Lower lobe of right lung (tissue), 2 donors: ENCODE measurements around the gene KCNJ10. TPM values are rescaled to one million over a fixed set of nuclear protein-coding genes. Genes with fewer than 3 reads are reported as not detected.

Source experiments
- ATAC-seq, 2 donors: fragments of 200-7000 bp; cut with Tn5 transposase; one replicate each; pipeline ENCODE4 v1.9.1; 2020 to 2022; ENCODE audit warnings: mild to moderate bottlenecking in 2 of 2, moderate library complexity in 2 of 2
- DNase-seq: peaks from one replicate; pipeline ENCODE4 v3.0.0-alpha.2; 2020
- H3K27ac ChIP-seq: fragments of 200-600 bp; one replicate; pipeline ENCODE4 v1.8.0; 2022
- H3K27me3 ChIP-seq: fragments of 200-600 bp; one replicate; pipeline ENCODE4 v1.8.0; 2022; ENCODE audit warnings: low read depth
- H3K36me3 ChIP-seq: fragments of 200-600 bp; one replicate; pipeline ENCODE4 v1.8.0; 2022; ENCODE audit warnings: mild to moderate bottlenecking
- H3K4me1 ChIP-seq: fragments of 200-600 bp; one replicate; pipeline ENCODE4 v1.8.0; 2022
- H3K4me3 ChIP-seq: fragments of 200-600 bp; one replicate; pipeline ENCODE4 v1.8.0; 2022; ENCODE audit warnings: mild to moderate bottlenecking
- H3K9me3 ChIP-seq: fragments of 200-600 bp; one replicate; pipeline ENCODE4 v1.8.0; 2022
- CTCF ChIP-seq: fragments of 200-600 bp; IDR thresholded peaks from one replicate; pipeline ENCODE4 v1.8.0; 2022; ENCODE audit warnings: antibody characterized with exemption, mild to moderate bottlenecking
- intact Hi-C: fragments of 100-400 bp; cut with DNase I; formaldehyde crosslinking; loops from one replicate; pipeline ENCODE4 v1.11.0; 2022
- total RNA-seq: library from RNA; stranded (reverse); fragmentation: NEBNext Ultra II Directional; extraction: Animal tissue kit (Norgen Biotek cat#: 25700); gene quantifications from one replicate; pipeline ENCODE4 v1.2.1, GENCODE V29; 2021
- donor health status: DM: no; HTN: yes; CAD: no; lungs with severe emphysema.

Gene KCNJ10
- total RNA-seq, 1 donor from 2014 or later, result 0.15 TPM

GRCh38 chr1:159999204-159999603 is 70.8 kb downstream of the KCNJ10 start:
- DNase-seq (no peak), ATAC-seq (no peak)
- no peaks in the 10 kb centered on the region for H3K36me3 ChIP-seq
- no peaks in the 10 kb centered on the region for H3K9me3 ChIP-seq
- no peaks in the 10 kb centered on the region for H3K27me3 ChIP-seq
- no peak for TF ChIP-seq CTCF
- intact Hi-C loops, result no loop called here
- no peak overlapping the region for H3K27ac ChIP-seq
- H3K4me3 ChIP-seq, result no peak overlapping the region
- H3K4me1 ChIP-seq, result no peaks in the 10 kb centered on the region

- H3K36me3 ChIP-seq, result no peaks in the 10 kb centered on the region
- peaks cover 2% of the 10 kb centered on the region for H3K4me1 ChIP-seq
- no peak for DNase-seq
- ATAC-seq, result peak; percentile 95
- H3K4me3 ChIP-seq, result no peak overlapping the region
- no peaks in the 10 kb centered on the region for H3K9me3 ChIP-seq
- H3K27me3 ChIP-seq, result no peaks in the 10 kb centered on the region
- no peak overlapping the region for H3K27ac ChIP-seq
- no peak for TF ChIP-seq CTCF
- intact Hi-C loops, result no loop called here
Observed at GRCh38 chr1:159996653-159997052, 73.3 kb downstream of the KCNJ10 start.

- Histone ChIP-seq H3K9me3 (no peaks in the 10 kb centered on the region), H3K27ac (no peak overlapping the region), H3K36me3 (no peaks in the 10 kb centered on the region), H3K27me3 (no peaks in the 10 kb centered on the region), H3K4me3 (no peak overlapping the region), H3K4me1 (peaks cover 6% of the 10 kb centered on the region)
- TF ChIP-seq CTCF, result no peak
- ATAC-seq (no peak), DNase-seq (no peak)
- intact Hi-C loops, result no loop called here
Observed at GRCh38 chr1:159994896-159995295, 75.1 kb downstream of the KCNJ10 start.

- H3K4me3 ChIP-seq, result no peak overlapping the region
- peaks cover 6% of the 10 kb centered on the region for H3K4me1 ChIP-seq
- ATAC-seq (no peak), DNase-seq (no peak)
- H3K27me3 ChIP-seq, result no peaks in the 10 kb centered on the region
- no peak overlapping the region for H3K27ac ChIP-seq
- intact Hi-C loops, result no loop called here
- no peaks in the 10 kb centered on the region for H3K9me3 ChIP-seq
- no peak for TF ChIP-seq CTCF
- H3K36me3 ChIP-seq, result no peaks in the 10 kb centered on the region
Observed at GRCh38 chr1:159993911-159994310, 76.0 kb downstream of the KCNJ10 start.

GRCh38 chr1:159992161-159992560 is 77.8 kb downstream of the KCNJ10 start:
- intact Hi-C loops, result no loop called here
- H3K4me3 ChIP-seq, result no peak overlapping the region
- H3K36me3 ChIP-seq, result no peaks in the 10 kb centered on the region
- H3K27me3 ChIP-seq, result no peaks in the 10 kb centered on the region
- DNase-seq, result no peak
- H3K4me1 ChIP-seq, result peaks cover 6% of the 10 kb centered on the region
- peak in 1 of 2 donors; percentile 19 for ATAC-seq
- H3K27ac ChIP-seq, result no peak overlapping the region
- no peak for TF ChIP-seq CTCF
- H3K9me3 ChIP-seq, result no peaks in the 10 kb centered on the region

- Histone ChIP-seq H3K4me3 (no peak overlapping the region), H3K27me3 (no peaks in the 10 kb centered on the region), H3K9me3 (no peaks in the 10 kb centered on the region), H3K4me1 (peaks cover 6% of the 10 kb centered on the region), H3K27ac (no peak overlapping the region), H3K36me3 (no peaks in the 10 kb centered on the region)
- intact Hi-C loops, result no loop called here
- TF ChIP-seq CTCF, result no peak
- no peak for DNase-seq
- peak; percentile 79 to 88 for ATAC-seq
Observed at GRCh38 chr1:159991513-159991912, 78.4 kb downstream of the KCNJ10 start.
